ENCODE data around the gene DLX5.

The DLX5 gene

DNA sequence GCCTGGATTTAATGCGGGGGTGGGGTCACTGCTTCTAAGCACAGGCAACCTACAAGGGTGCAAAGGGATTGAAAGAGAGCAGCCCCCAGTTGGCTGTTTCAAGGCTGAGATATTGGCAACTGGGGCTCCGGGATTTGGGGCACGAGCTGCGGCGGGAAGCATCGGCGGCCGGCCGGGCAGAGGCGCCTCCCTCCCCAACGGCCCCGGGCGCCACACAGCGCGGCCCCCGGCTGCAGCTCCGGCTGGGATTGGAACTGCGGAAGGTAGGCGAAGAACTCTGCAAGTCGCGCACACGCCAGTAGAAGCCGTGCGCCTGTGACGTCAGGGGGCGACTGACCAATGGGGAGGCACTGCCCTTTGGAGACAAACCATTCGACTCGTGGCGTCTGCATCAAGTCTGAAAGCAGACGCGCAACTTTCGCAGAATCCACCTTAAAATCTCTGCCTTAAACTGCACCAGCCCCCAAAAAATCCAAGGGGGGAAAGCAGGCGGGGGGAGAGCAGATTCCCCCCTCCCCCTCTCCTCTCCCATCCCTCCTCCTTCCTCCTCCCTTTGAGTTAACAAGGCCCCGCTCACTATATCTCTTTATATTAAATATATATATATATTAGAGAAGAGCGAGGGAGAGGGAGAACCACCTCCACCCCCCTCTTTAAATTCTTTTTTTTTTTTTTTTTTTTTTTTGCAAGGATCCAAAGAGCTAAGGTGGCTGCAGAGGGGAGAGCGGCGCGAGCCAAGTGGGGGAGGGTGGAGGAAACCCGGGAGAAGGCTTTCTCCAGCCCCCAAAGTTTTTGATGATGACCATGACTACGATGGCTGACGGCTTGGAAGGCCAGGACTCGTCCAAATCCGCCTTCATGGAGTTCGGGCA is 19.2 kb downstream of the DLX5 start, which contains the start of gene DLX6:
Gene DLX6, plus strand, starts transcription at position 371 of the 872 bp plus-strand sequence. Its CDS starts 425 bp downstream, at position 796.
- peak in 3 of 6 experiments; percentile 9 to 39 (median 11) for DNase-seq

DNA sequence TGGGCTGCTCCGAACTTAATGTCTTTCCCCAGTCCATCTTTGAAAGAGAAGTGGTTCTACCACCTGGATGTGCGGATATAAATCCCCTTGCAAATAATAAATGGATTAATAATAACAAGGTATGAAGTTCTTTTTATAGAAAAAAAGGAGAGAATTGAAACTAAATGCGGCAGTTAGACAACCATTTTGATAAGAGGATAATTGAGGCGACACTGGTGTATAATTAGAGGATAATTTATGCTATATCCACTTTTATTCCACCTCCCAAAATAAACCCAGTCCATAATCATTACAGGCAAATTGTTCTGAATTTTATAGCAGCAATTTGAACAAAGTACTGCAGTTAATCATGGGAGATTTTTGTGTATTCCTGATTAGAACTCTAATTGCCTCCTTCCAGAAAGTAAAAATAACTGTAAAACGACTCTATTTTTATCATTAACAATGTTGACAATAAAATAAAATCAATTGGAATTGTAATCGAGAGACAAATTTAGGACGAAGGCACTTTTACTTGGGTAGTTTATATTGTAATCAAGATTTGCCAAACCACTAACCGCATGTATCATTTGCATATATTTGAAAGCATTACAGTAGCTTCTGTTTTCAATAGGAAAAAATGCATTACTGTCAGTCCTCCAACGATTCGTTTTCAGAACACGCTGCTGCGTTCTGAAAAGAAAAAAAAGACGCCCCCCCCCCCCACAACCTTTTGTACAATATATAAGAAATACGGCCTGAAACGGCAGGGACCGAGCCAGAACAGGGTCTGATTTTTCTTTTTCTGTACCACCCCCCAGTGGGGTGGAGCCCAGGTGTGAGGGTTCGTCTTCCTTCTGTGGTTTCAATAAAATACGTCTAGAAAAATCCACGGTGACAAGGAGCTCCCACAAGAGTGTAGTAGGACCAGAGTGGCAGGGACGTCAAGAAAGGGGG is 20.1 kb downstream of the DLX5 start:
- no peak for DNase-seq

DNA sequence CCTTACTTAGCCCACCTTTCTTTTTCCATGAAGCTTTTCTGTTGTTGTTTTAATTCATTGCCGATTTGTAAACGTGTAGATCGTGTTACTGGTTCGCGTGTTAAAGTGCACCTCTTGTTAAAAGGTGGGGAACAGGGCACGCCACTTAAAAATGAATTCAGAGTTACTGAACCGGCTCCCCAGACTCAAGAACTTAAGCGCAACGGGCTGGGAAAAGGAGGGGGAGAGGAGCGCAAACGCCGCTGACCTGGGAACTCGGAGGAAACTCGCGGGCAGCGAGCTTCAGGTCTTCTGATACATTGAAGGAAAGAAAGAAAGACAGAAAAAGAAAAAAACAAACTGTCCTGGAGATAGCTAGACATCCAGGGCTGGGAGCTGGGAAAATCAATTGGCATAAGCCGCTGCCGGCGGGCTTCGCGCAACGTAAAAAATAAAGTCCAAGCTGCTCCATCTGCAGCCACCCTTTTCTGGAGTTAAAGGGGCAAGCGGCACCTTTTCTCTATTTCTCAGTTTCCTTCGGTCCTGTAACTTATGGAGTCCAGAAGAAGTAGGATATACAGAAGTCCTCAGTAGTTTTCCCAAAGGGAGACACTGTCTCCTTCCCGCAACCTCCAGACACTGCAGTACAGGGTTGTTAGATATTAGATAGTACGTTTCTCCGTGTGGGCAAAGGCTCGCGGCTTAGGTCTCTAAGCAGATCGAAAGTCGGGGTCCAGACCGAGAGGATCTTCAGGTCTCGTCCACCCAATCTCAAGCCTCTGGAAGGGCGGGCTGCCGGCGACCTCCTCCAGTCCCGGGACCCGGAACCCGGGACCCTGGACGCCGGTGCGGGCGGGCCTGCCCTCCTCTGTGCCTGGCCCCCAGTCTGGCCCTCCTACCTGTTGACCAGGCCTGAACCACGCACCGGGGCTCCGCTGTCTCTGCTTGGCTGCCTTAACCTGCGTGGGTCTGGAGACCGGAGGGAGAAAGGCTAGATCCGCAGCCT is 21.1 kb downstream of the DLX5 start:
- DNase-seq = no peak

- no peak for DNase-seq
Observed at GRCh38 chr7:97002555-97003261, 21.9 kb downstream of the DLX5 start.

GRCh38 chr7:97001656-97002554 is 22.7 kb downstream of the DLX5 start:
- DNase-seq = no peak

- no peak for DNase-seq
Observed at GRCh38 chr7:97001221-97001620, 23.4 kb downstream of the DLX5 start.

GRCh38 chr7:96998744-96999143 is 25.9 kb downstream of the DLX5 start:
- no peak for DNase-seq

GRCh38 chr7:96998333-96998732 is 26.3 kb downstream of the DLX5 start:
- DNase-seq = no peak

GRCh38 chr7:96997512-96998032 is 27.1 kb downstream of the DLX5 start:
- DNase-seq = no peak

DNA sequence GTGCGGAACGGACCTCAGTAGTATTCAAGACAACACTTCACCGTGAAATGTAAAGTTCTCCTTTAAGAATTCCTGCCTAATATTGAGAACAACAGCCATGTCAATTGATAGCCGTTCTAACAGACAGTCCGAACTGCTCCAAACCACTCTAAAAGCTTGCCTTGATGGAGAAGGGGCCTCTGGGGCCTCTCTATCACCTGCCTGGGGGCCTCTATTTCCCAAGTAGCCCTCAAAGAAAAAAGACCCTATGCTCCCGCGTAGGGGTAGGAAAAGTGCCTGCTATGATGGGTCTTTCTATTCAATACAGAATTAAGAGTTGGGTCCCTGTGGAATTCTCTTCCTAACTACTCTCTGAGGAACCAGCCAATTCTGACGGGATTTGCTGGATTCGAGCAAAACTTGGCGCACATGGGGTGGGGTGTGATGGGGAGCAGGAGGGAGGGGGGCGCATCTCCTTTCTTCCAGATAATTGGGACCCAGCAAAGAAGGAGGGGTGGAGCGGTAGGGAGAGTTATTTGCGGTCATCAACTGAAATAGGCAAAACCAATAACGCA is 27.6 kb downstream of the DLX5 start:
- DNase-seq = no peak

- no peak for DNase-seq
Observed at GRCh38 chr7:96996111-96996957, 28.3 kb downstream of the DLX5 start.

DNA sequence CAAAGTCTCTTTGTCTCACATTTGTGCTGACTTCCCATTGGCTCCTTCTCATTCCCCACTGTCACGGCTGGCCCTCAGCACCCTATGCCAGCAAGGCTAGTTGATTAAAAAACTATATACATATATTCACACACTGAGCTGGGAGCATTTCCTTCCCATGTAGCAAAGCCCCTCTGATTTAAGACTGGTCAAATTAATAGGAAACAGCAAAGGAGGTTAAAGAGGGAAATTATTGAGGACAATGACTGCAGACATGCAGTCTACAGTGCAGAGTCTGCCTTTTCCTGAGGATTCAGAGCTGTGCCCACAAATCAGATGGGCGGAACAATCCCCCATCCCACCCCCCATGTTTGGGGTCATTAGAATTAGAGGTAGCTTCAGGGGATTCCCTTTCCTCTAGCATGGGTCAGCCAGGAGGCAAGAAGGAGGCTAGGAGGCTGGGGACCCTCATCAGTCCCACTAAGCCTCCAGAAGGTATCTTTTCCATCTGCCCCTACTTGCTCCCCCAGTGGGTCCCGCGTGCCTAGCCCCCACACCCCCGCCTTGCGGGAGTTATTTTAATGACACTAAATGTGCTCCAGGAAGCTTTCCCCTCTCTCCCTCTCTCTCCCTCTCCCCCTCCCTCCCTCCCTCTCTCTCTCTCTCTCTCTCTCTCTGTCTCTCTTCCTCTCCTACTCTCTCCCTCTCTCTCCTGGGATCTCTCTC is 29.1 kb downstream of the DLX5 start:
- no peak for DNase-seq

DNA sequence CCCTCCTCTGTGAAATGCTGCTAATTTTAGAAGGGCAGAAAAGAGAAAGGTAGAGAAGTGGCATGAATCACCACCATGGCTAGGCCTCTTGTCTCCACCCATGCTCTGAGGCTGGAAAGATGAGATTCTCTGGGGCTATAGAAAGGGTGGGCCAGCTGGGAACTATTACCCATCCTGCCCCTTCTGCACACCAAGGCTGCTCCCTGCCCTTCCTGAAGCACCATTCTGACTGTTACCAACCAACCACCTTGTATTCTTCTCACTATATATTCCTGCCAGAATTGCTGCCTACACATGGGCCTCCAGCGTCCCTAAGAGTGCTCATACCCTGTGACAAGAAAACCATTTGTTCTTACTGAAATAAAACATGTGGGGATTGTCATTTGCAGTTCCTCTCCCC is 30.7 kb downstream of the DLX5 start:
- DNase-seq = no peak

DNA sequence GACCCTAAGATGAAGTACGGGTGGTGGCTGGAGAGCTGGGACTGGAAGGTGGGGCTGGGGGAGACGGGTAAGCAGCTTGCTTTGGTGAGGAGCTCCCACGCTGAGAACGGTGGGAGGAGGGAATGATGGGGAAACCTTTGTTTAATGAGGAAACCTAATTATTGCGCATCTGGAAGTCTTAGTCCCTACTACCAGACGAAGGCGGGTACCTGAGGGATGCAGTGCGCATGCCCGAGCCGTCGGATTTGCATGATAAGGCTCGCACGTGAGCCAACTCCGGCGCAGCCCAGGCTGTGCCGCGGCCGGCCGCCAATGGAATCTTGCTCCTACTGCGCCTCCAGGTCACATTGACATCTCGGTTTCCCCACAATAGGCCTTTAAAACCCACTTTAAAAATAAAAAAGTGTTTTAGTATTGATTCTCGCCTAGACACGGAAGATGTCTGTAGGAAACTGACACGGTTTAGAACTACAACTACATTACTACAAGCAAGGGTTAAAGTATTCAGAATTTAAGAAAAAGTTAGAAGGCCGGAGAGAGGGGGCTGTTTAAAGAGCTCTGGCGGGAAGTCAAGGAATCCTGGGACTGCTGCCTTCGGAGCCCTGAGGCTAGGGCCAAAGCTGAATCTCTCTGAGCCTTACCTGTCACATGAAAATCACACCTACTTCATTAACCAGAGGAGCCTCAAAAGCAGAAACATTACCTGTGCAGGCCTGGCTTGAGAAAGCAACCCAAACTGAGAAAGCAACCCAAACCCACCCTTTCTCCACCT is 31.4 kb downstream of the DLX5 start:
- DNase-seq = no peak

- DNase-seq = no peak
Observed at GRCh38 chr7:96992192-96993005, 32.2 kb downstream of the DLX5 start.

- DNase-seq = no peak
Observed at GRCh38 chr7:96991546-96992191, 33.0 kb downstream of the DLX5 start.
